ENCODE measurements around the gene MAP3K5.
A peak's percentile ranks its signal among the peaks of the same experiment; 100 is the strongest.

MAP3K5 gene

GRCh38 chr6:136752554-136752953, 39.7 kb downstream of the MAP3K5 start:
- no peak overlapping the region for H3K27ac ChIP-seq (ENCODE audit: insufficient read depth in 1 of 2, low read depth in 1 of 2, low read length in 2 of 2, poor library complexity in 1 of 2, severe bottlenecking in 2 of 2)
- H3K36me3 ChIP-seq (ENCODE audit: control insufficient read depth in 4 of 4, insufficient read depth in 4 of 4, low read length in 3 of 4): peaks cover 0 to 2% (median 0%) of the 10 kb centered on the region in 4 experiments
- ChIA-PET POLR2A (interaction anchor here (0.6 kb wide), 1 partner anchor 12 kb away, joined by 3 read pairs; no protein-coding TSS in a partner anchor), CTCF (interaction anchor here (0.8 to 1.4 kb wide), 5 partner anchors 11 to 109 kb away, joined by 3 to 5 read pairs (median 4); partner anchors contain the start of gene MAP3K5)
- 100% methylated on average over 4 of the region's 7 CpGs for WGBS (ENCODE audit: insufficient coverage)
- H3K9me3 ChIP-seq (ENCODE audit: control extremely low read depth in 1 of 5, control insufficient read depth in 4 of 5, insufficient read depth in 2 of 5, low read depth in 1 of 5, low read length in 4 of 5): no peaks in the 10 kb centered on the region
- DNase-seq: no peak
- no peaks in the 10 kb centered on the region for H3K27me3 ChIP-seq (replicated peaks in 2 of 5; ENCODE audit: control insufficient read depth in 4 of 5, insufficient read depth in 5 of 5, low read length in 4 of 5)
- H3K4me3 ChIP-seq (ENCODE audit: control insufficient read depth in 1 of 7, extremely low read depth in 1 of 7, insufficient read depth in 4 of 7, low read depth in 2 of 7, low read length in 6 of 7): no peak overlapping the region
- peaks cover 13 to 57% (median 42%) of the 10 kb centered on the region in 4 experiments for H3K4me1 ChIP-seq (ENCODE audit: control extremely low read depth in 1 of 4, control insufficient read depth in 4 of 4, insufficient read depth in 4 of 4, low read length in 3 of 4)

- DNase-seq: no peak
- Histone ChIP-seq H3K36me3 (ENCODE audit: control insufficient read depth in 4 of 4, insufficient read depth in 4 of 4, low read length in 3 of 4) (peaks cover 0 to 2% (median 0%) of the 10 kb centered on the region in 4 experiments), H3K27me3 (replicated peaks in 2 of 5; ENCODE audit: control insufficient read depth in 4 of 5, insufficient read depth in 5 of 5, low read length in 4 of 5) (no peaks in the 10 kb centered on the region), H3K4me3 (ENCODE audit: control insufficient read depth in 1 of 7, extremely low read depth in 1 of 7, insufficient read depth in 4 of 7, low read depth in 2 of 7, low read length in 6 of 7) (peak overlapping the region in 4 of 7 experiments; percentile 29 to 50 (median 42)), H3K27ac (ENCODE audit: insufficient read depth in 1 of 2, low read depth in 1 of 2, low read length in 2 of 2, poor library complexity in 1 of 2, severe bottlenecking in 2 of 2) (peak overlapping the region in 1 of 2 experiments; percentile 65), H3K4me1 (ENCODE audit: control extremely low read depth in 1 of 4, control insufficient read depth in 4 of 4, insufficient read depth in 4 of 4, low read length in 3 of 4) (peaks cover 13 to 54% (median 41%) of the 10 kb centered on the region in 4 experiments), H3K9me3 (ENCODE audit: control extremely low read depth in 1 of 5, control insufficient read depth in 4 of 5, insufficient read depth in 2 of 5, low read depth in 1 of 5, low read length in 4 of 5) (no peaks in the 10 kb centered on the region)
- 100% methylated on average over 1 of the region's 2 CpGs for WGBS (ENCODE audit: insufficient coverage)
- ChIA-PET CTCF (interaction anchor here (0.8 to 1.4 kb wide), 5 partner anchors 12 to 108 kb away, joined by 3 to 5 read pairs (median 4); partner anchors contain the start of gene MAP3K5), POLR2A (interaction anchor here (0.6 kb wide), 1 partner anchor 11 kb away, joined by 3 read pairs; no protein-coding TSS in a partner anchor)
These were observed 40.3 kb downstream of the MAP3K5 start for GRCh38 chr6:136751991-136752390.

GRCh38 chr6:136751522-136751956, 40.7 kb downstream of the MAP3K5 start:
- CTCF ChIA-PET: interaction anchor here (0.8 to 1.4 kb wide), 2 partner anchors 18 to 108 kb away, joined by 3 to 4 read pairs; no protein-coding TSS in a partner anchor
- H3K4me3 ChIP-seq (ENCODE audit: control insufficient read depth in 1 of 7, extremely low read depth in 1 of 7, insufficient read depth in 4 of 7, low read depth in 2 of 7, low read length in 6 of 7): peak overlapping the region in 5 of 7 experiments; percentile 19 to 50 (median 39)
- H3K36me3 ChIP-seq (ENCODE audit: control insufficient read depth in 4 of 4, insufficient read depth in 4 of 4, low read length in 3 of 4): peaks cover 0 to 2% (median 0%) of the 10 kb centered on the region in 4 experiments
- no peaks in the 10 kb centered on the region for H3K9me3 ChIP-seq (ENCODE audit: control extremely low read depth in 1 of 5, control insufficient read depth in 4 of 5, insufficient read depth in 2 of 5, low read depth in 1 of 5, low read length in 4 of 5)
- 7% methylated on average over 3 of the region's 5 CpGs for WGBS (ENCODE audit: insufficient coverage)
- H3K4me1 ChIP-seq (ENCODE audit: control extremely low read depth in 1 of 4, control insufficient read depth in 4 of 4, insufficient read depth in 4 of 4, low read length in 3 of 4): peaks cover 13 to 52% (median 39%) of the 10 kb centered on the region in 4 experiments
- H3K27me3 ChIP-seq (replicated peaks in 2 of 5; ENCODE audit: control insufficient read depth in 4 of 5, insufficient read depth in 5 of 5, low read length in 4 of 5): no peaks in the 10 kb centered on the region
- peak overlapping the region in 1 of 2 experiments; percentile 65 for H3K27ac ChIP-seq (ENCODE audit: insufficient read depth in 1 of 2, low read depth in 1 of 2, low read length in 2 of 2, poor library complexity in 1 of 2, severe bottlenecking in 2 of 2)
- POLR2A ChIA-PET: no interaction called here
- DNase-seq: peak in 2 of 3 donors; percentile 75 to 83

GRCh38 chr6:136750696-136751521, 41.4 kb downstream of the MAP3K5 start:
- H3K27me3 ChIP-seq (replicated peaks in 2 of 5; ENCODE audit: control insufficient read depth in 4 of 5, insufficient read depth in 5 of 5, low read length in 4 of 5): no peaks in the 10 kb centered on the region
- peaks cover 13 to 52% (median 38%) of the 10 kb centered on the region in 4 experiments for H3K4me1 ChIP-seq (ENCODE audit: control extremely low read depth in 1 of 4, control insufficient read depth in 4 of 4, insufficient read depth in 4 of 4, low read length in 3 of 4)
- peaks cover 0 to 2% (median 0%) of the 10 kb centered on the region in 4 experiments for H3K36me3 ChIP-seq (ENCODE audit: control insufficient read depth in 4 of 4, insufficient read depth in 4 of 4, low read length in 3 of 4)
- no peak for DNase-seq
- WGBS (ENCODE audit: insufficient coverage): 82% methylated on average over 3 of the region's 4 CpGs
- peak overlapping the region in 3 of 7 experiments; percentile 39 to 50 (median 45) for H3K4me3 ChIP-seq (ENCODE audit: control insufficient read depth in 1 of 7, extremely low read depth in 1 of 7, insufficient read depth in 4 of 7, low read depth in 2 of 7, low read length in 6 of 7)
- ChIA-PET CTCF (no interaction called here), POLR2A (no interaction called here)
- no peaks in the 10 kb centered on the region for H3K9me3 ChIP-seq (ENCODE audit: control extremely low read depth in 1 of 5, control insufficient read depth in 4 of 5, insufficient read depth in 2 of 5, low read depth in 1 of 5, low read length in 4 of 5)
- H3K27ac ChIP-seq (ENCODE audit: insufficient read depth in 1 of 2, low read depth in 1 of 2, low read length in 2 of 2, poor library complexity in 1 of 2, severe bottlenecking in 2 of 2): peak overlapping the region in 1 of 2 experiments; percentile 65

GRCh38 chr6:136749359-136749997, 42.8 kb downstream of the MAP3K5 start:
- Histone ChIP-seq H3K27me3 (replicated peaks in 2 of 5; ENCODE audit: control insufficient read depth in 4 of 5, insufficient read depth in 5 of 5, low read length in 4 of 5) (no peaks in the 10 kb centered on the region), H3K27ac (ENCODE audit: insufficient read depth in 1 of 2, low read depth in 1 of 2, low read length in 2 of 2, poor library complexity in 1 of 2, severe bottlenecking in 2 of 2) (no peak overlapping the region), H3K4me3 (ENCODE audit: control insufficient read depth in 1 of 7, extremely low read depth in 1 of 7, insufficient read depth in 4 of 7, low read depth in 2 of 7, low read length in 6 of 7) (no peak overlapping the region), H3K4me1 (ENCODE audit: control extremely low read depth in 1 of 4, control insufficient read depth in 4 of 4, insufficient read depth in 4 of 4, low read length in 3 of 4) (peaks cover 13 to 54% (median 38%) of the 10 kb centered on the region in 4 experiments), H3K9me3 (ENCODE audit: control extremely low read depth in 1 of 5, control insufficient read depth in 4 of 5, insufficient read depth in 2 of 5, low read depth in 1 of 5, low read length in 4 of 5) (no peaks in the 10 kb centered on the region), H3K36me3 (ENCODE audit: control insufficient read depth in 4 of 4, insufficient read depth in 4 of 4, low read length in 3 of 4) (peaks cover 0 to 2% (median 0%) of the 10 kb centered on the region in 4 experiments)
- 69% methylated on average over 12 of the region's 13 CpGs for WGBS (ENCODE audit: insufficient coverage)
- DNase-seq: peak in 2 of 3 donors; percentile 42 to 54
- ChIA-PET POLR2A (no interaction called here), CTCF (no interaction called here)

GRCh38 chr6:136747507-136747906, 44.8 kb downstream of the MAP3K5 start:
- ChIA-PET CTCF (interaction anchor here (0.9 to 4.2 kb wide), 3 partner anchors 13 to 69 kb away, joined by 3 to 25 read pairs (median 3); partner anchors contain the start of gene MAP3K5), POLR2A (interaction anchor here (0.7 kb wide), 1 partner anchor 142 kb away, joined by 4 read pairs; no protein-coding TSS in a partner anchor)
- H3K36me3 ChIP-seq (ENCODE audit: control insufficient read depth in 4 of 4, insufficient read depth in 4 of 4, low read length in 3 of 4): peaks cover 0 to 2% (median 0%) of the 10 kb centered on the region in 4 experiments
- H3K27me3 ChIP-seq (replicated peaks in 2 of 5; ENCODE audit: control insufficient read depth in 4 of 5, insufficient read depth in 5 of 5, low read length in 4 of 5): no peaks in the 10 kb centered on the region
- no peaks in the 10 kb centered on the region for H3K9me3 ChIP-seq (ENCODE audit: control extremely low read depth in 1 of 5, control insufficient read depth in 4 of 5, insufficient read depth in 2 of 5, low read depth in 1 of 5, low read length in 4 of 5)
- WGBS (ENCODE audit: insufficient coverage): no CpG with 5 or more reads among the region's 1 CpG
- peaks cover 13 to 43% (median 27%) of the 10 kb centered on the region in 4 experiments for H3K4me1 ChIP-seq (ENCODE audit: control extremely low read depth in 1 of 4, control insufficient read depth in 4 of 4, insufficient read depth in 4 of 4, low read length in 3 of 4)
- no peak for DNase-seq
- H3K4me3 ChIP-seq (ENCODE audit: control insufficient read depth in 1 of 7, extremely low read depth in 1 of 7, insufficient read depth in 4 of 7, low read depth in 2 of 7, low read length in 6 of 7): no peak overlapping the region
- H3K27ac ChIP-seq (ENCODE audit: insufficient read depth in 1 of 2, low read depth in 1 of 2, low read length in 2 of 2, poor library complexity in 1 of 2, severe bottlenecking in 2 of 2): no peak overlapping the region
